HepG2 (cell line): Measurements from ENCODE around the gene JMJD8. TPM values are rescaled to one million over a fixed set of nuclear protein-coding genes. Genes with fewer than 3 reads are reported as not detected.

Experiments used
- ATAC-seq: fragments of 200-7000 bp; cut with Tn5 transposase; 3 replicates; pipeline ENCODE4 v1.9.1; 2020; ENCODE audit warnings: mild to moderate bottlenecking, moderate library complexity
- BruUV-seq: library from RNA; stranded (reverse); fragments of 400-500 nt; replicated peaks from 2 replicates; lab custom pipeline; 2021; lab: Mats Ljungman, UMichigan
- CTCF ChIA-PET: fragments of 300-600 bp; formaldehyde crosslinking; extraction: SDS; loops from one replicate; lab custom pipeline; 2021; ENCODE audit warnings: low total read pairs, inconsistent platforms, low intra/inter-chr PET ratio; lab: Yijun Ruan, JAX
- POLR2A ChIA-PET: fragments of 350-600 bp; sonication (Branson Sonifier 250); formaldehyde crosslinking; loops from one replicate; lab custom pipeline; 2020; ENCODE audit warnings: antibody characterized with exemption, inconsistent platforms; lab: Yijun Ruan, JAX
- DNase-seq: peaks from one replicate; pipeline ENCODE4 v3.0.0-alpha.2; 2015; ENCODE audit warnings: low spot score
- FAIRE-seq: peaks from 3 replicates; lab custom pipeline; 2011; peaks lifted over from hg19 to GRCh38; lab: Jason Lieb, UNC
- H2AFZ ChIP-seq: one replicate; pipeline ENCODE4 v1.6.1; 2011; ENCODE audit warnings: low read length, inconsistent platforms
- H3K27ac ChIP-seq: fragments of 300-600 bp; 3 replicates; pipeline ENCODE4 v1.8.0; 2011; ENCODE audit warnings: mixed run types, mild to moderate bottlenecking, mixed read lengths, low read length, inconsistent platforms; ENCODE audit not compliant: insufficient read depth; ENCODE audit errors: extremely low read length
- H3K27me3 ChIP-seq, 2 experiments: fragments of 200-600 bp in 1 of 2; 2 replicates in 1 of 2; 3 replicates in 1 of 2; pipeline versions ENCODE4 v1.6.0 to v1.8.0; 2011; ENCODE audit warnings: low read length in 2 of 2, mild to moderate bottlenecking in 2 of 2, moderate library complexity in 2 of 2, inconsistent platforms in 1 of 2; ENCODE audit not compliant: insufficient read depth in 2 of 2, control insufficient read depth in 1 of 2
- H3K36me3 ChIP-seq, 2 experiments: fragments of 200-600 bp in 1 of 2; replicated peaks in 1 of 2; 2 replicates in 1 of 2; 3 replicates in 1 of 2; pipeline versions ENCODE4 v1.5.1 to v1.8.0; 2011; ENCODE audit warnings: low read length in 2 of 2, inconsistent platforms in 1 of 2; ENCODE audit not compliant: insufficient read depth in 2 of 2, control insufficient read depth in 1 of 2
- H3K4me1 ChIP-seq: 2 replicates; pipeline ENCODE4 v1.5.1; 2012; ENCODE audit warnings: low read length, inconsistent platforms; ENCODE audit not compliant: insufficient read depth
- H3K4me2 ChIP-seq: 2 replicates; pipeline ENCODE4 v1.6.0; 2011; ENCODE audit warnings: low read depth, low read length, inconsistent platforms
- H3K4me3 ChIP-seq, 3 experiments: fragments of 200-600 bp in 1 of 3; sonication (generic), shearing (Covaris generic) in 1 of 3; replicated peaks in 1 of 3; 2 replicates each; pipeline ENCODE4 v1.5.1; 2011 to 2016; ENCODE audit warnings: low read length in 3 of 3, inconsistent platforms in 2 of 3, low read depth in 2 of 3, mild to moderate bottlenecking in 2 of 3, control low read depth in 1 of 3, mixed read lengths in 1 of 3; ENCODE audit not compliant: insufficient read depth in 1 of 3
- H3K79me2 ChIP-seq: one replicate; pipeline ENCODE4 v1.6.1; 2011; ENCODE audit warnings: low read length, inconsistent platforms; ENCODE audit not compliant: insufficient read depth
- H3K9ac ChIP-seq: 2 replicates; pipeline ENCODE4 v1.6.0; 2011; ENCODE audit warnings: mild to moderate bottlenecking, low read depth, low read length, inconsistent platforms; ENCODE audit not compliant: insufficient read depth
- H3K9me3 ChIP-seq: 2 replicates; pipeline ENCODE4 v1.5.1; 2012; ENCODE audit warnings: mild to moderate bottlenecking, low read length
- H4K20me1 ChIP-seq: 2 replicates; pipeline ENCODE4 v1.6.0; 2011; ENCODE audit warnings: inconsistent platforms, mild to moderate bottlenecking, low read length, moderate library complexity; ENCODE audit not compliant: insufficient read depth
- AGO1 ChIP-seq: fragments of 200-400 bp; formaldehyde crosslinking; IDR thresholded peaks from 2 replicates; pipeline ENCODE4 v1.6.1; 2017; ENCODE audit warnings: mild to moderate bottlenecking, low read depth, low read length, moderate library complexity; ENCODE audit not compliant: poor library complexity, severe bottlenecking
- AGO2 ChIP-seq: fragments of 200-400 bp; formaldehyde crosslinking; optimal IDR thresholded peaks from 2 replicates; pipeline ENCODE3; 2017; ENCODE audit warnings: mild to moderate bottlenecking, low read depth, low read length, moderate library complexity
- AKAP8 ChIP-seq: sonication (generic); formaldehyde crosslinking; IDR thresholded peaks from 2 replicates; pipeline ENCODE4 v1.5.1; 2020; ENCODE audit warnings: mild to moderate bottlenecking, missing genetic modification reagents
- E2F2 ChIP-seq: sonication (generic); formaldehyde crosslinking; IDR thresholded peaks from 2 replicates; pipeline ENCODE4 v1.4.0; 2020; ENCODE audit warnings: missing genetic modification reagents, borderline replicate concordance
- HNRNPL ChIP-seq: fragments of 200-400 bp; formaldehyde crosslinking; IDR thresholded peaks from 2 replicates; pipeline ENCODE4 v1.6.1; 2017; ENCODE audit warnings: mild to moderate bottlenecking, low read depth, low read length
- KAT7 ChIP-seq: IDR thresholded peaks from 2 replicates; pipeline ENCODE4 v1.6.1; 2018; ENCODE audit warnings: borderline replicate concordance, missing compliant biosample characterization
- KDM3A ChIP-seq: IDR thresholded peaks from 2 replicates; pipeline ENCODE4 v1.6.1; 2018; ENCODE audit warnings: low read depth, missing compliant biosample characterization
- KDM5B ChIP-seq: sonication (generic); formaldehyde crosslinking; IDR thresholded peaks from 2 replicates; pipeline ENCODE4 v1.4.0; 2020; ENCODE audit warnings: missing genetic modification reagents, mild to moderate bottlenecking, borderline replicate concordance
- KDM6A ChIP-seq: IDR thresholded peaks from 2 replicates; pipeline ENCODE4 v1.6.1; 2016; ENCODE audit warnings: low read depth
- ZBTB38 ChIP-seq: sonication (generic); formaldehyde crosslinking; IDR thresholded peaks from 2 replicates; pipeline ENCODE4 v1.5.1; 2020; ENCODE audit warnings: mild to moderate bottlenecking, missing genetic modification reagents
- ZIK1 ChIP-seq: sonication (generic); formaldehyde crosslinking; IDR thresholded peaks from 2 replicates; pipeline ENCODE4 v1.5.0; 2020; ENCODE audit warnings: mild to moderate bottlenecking, low read depth, missing genetic modification reagents, borderline replicate concordance
- ZNF501 ChIP-seq: sonication (generic); formaldehyde crosslinking; IDR thresholded peaks from 2 replicates; pipeline ENCODE4 v1.5.1; 2020; ENCODE audit warnings: mild to moderate bottlenecking, moderate library complexity, missing genetic modification reagents
- ZNF564 ChIP-seq: sonication (generic); formaldehyde crosslinking; IDR thresholded peaks from 2 replicates; pipeline ENCODE4 v1.8.1; 2023; ENCODE audit warnings: mild to moderate bottlenecking, missing genetic modification reagents
- ZNF589 ChIP-seq: sonication (generic); formaldehyde crosslinking; conservative IDR thresholded peaks from 2 replicates; pipeline ENCODE4 v1.8.0; 2022; ENCODE audit warnings: mild to moderate bottlenecking, moderate library complexity, missing genetic modification reagents
- ZNF687 ChIP-seq: sonication (generic); formaldehyde crosslinking; IDR thresholded peaks from 2 replicates; pipeline ENCODE4 v1.5.1; 2020; ENCODE audit warnings: mild to moderate bottlenecking, missing genetic modification reagents, moderate library complexity
- ZSCAN25 ChIP-seq: sonication (generic); formaldehyde crosslinking; IDR thresholded peaks from 2 replicates; pipeline ENCODE4 v1.8.0; 2022; ENCODE audit warnings: mild to moderate bottlenecking, missing genetic modification reagents
- WGBS: methylation state at CpG from one replicate; pipeline ENCODE4 v1.1.6; 2017; ENCODE audit warnings: low lambda C conversion rate; 5-methylcytosine and 5-hydroxymethylcytosine counted together
- in situ Hi-C: cut with HindIII; loops from 2 replicates; pipeline ENCODE4 v1.10.0; 2017; ENCODE audit warnings: low pct_unique_long_range_greater_than_20kb; ENCODE audit not compliant: extremely low pct_ligation_motif_present
- intact Hi-C: fragments of 100-400 bp; cut with micrococcal nuclease; formaldehyde crosslinking; loops from one replicate; pipeline ENCODE4 v1.10.0; 2022; ENCODE audit not compliant: unreplicated experiment
- polyA plus RNA-seq, 8 experiments: library from polyadenylated mRNA; depleted of rRNA in 3 of 8; stranded (reverse) in 7 of 8; unstranded in 1 of 8; fragments of >200 nt; fragmentation: Illumina TruSeq in 4 of 8; extraction: Trizol in 4 of 8; gene quantifications; 2 replicates each; pipeline versions ENCODE4 v1.2.1 to v1.2.3, GENCODE V29; 2011 to 2016; ENCODE audit warnings: low read depth in 4 of 8, missing spikeins in 1 of 8, mixed read lengths in 1 of 8; ENCODE audit not compliant: insufficient read depth in 1 of 8
- total RNA-seq, 5 experiments: library from RNA; depleted of rRNA; stranded (reverse); fragments of >200 nt; fragmentation: Illumina TruSeq; extraction: Trizol; gene quantifications; 2 replicates each; pipeline ENCODE4 v1.2.3, GENCODE V29; 2016; ENCODE audit warnings: low read depth in 1 of 5

The JMJD8 gene
- total and polyA plus RNA-seq, 2 of the 13 experiments (the other 11 are each of a cell fraction or from before 2014, with no cell fraction given) = 2.6 to 11.8 TPM

- Histone ChIP-seq H3K27me3 (no peaks in the 10 kb centered on the region; a peak in 1 of 5 replicates), H4K20me1 (0 out of 2 replicates have a peak, but pooled peaks cover 3% of the 10 kb centered on the region), H2AFZ (no peak overlapping the region), H3K9ac (no peak overlapping the region), H3K4me3 (peak overlapping the region in 2 of 3 experiments; percentile 28 to 74; a peak in 2 of 6 replicates), H3K36me3 (peaks cover 12 to 22% of the 10 kb centered on the region in 2 experiments; a peak in 4 of 5 replicates), H3K4me2 (peak overlapping the region; percentile 87; the same call in 1 of the 2 replicates), H3K79me2 (peaks cover 8% of the 10 kb centered on the region), H3K9me3 (no peaks in the 10 kb centered on the region), H3K27ac (peak overlapping the region; percentile 60), H3K4me1 (peaks cover 41% of the 10 kb centered on the region)
- no peak for TF ChIP-seq E2F2 (CRISPR knock-in tag)
- TF ChIP-seq HNRNPL = peak; percentile 68; the same call in 1 of the 2 replicates
- peak; percentile 27 for TF ChIP-seq AGO2
- TF ChIP-seq ZSCAN25 = 0 out of 2 replicates have a peak, but pooled peaks have one; percentile 6
- TF ChIP-seq ZNF564 = no peak
- no peak for TF ChIP-seq KDM3A (CRISPR knock-in tag)
- TF ChIP-seq AGO1 = peak; percentile 21
- TF ChIP-seq KAT7 (CRISPR knock-in tag) = no peak
- peak; percentile 11; the same call in 1 of the 2 replicates for TF ChIP-seq ZBTB38 (CRISPR knock-in tag)
- TF ChIP-seq KDM6A = no peak
- 0 out of 2 replicates have a peak, but pooled peaks have one; percentile 1 for TF ChIP-seq ZNF687 (CRISPR knock-in tag)
- no peak for TF ChIP-seq ZNF501 (CRISPR knock-in tag)
- no peak for TF ChIP-seq ZNF589 (CRISPR knock-in tag)
- no peak for TF ChIP-seq ZIK1
- 0 out of 2 replicates have a peak, but pooled peaks have one; percentile 5 for TF ChIP-seq KDM5B (CRISPR knock-in tag)
- TF ChIP-seq AKAP8 = 0 out of 2 replicates have a peak, but pooled peaks have one; percentile 58
- CTCF ChIA-PET = no interaction called here
- 91% methylated on average over 4 of the region's 21 CpGs for WGBS
- FAIRE-seq = no peak
- DNase-seq = no peak
- in situ Hi-C loops = no loop called here
- POLR2A ChIA-PET = interaction anchor here (0.8 to 1.9 kb wide), 4 partner anchors 9 to 27 kb away, joined by 3 to 12 read pairs (median 6); partner anchors contain the start of genes RHOT2, WDR24 and WDR90
- ATAC-seq = no peak
- intact Hi-C loops = no loop called here
- no TSS peak for BruUV-seq
These were observed 7.6 kb downstream of the JMJD8 start for GRCh38 chr16:676565-676902.
